NCI-H2171 treated with DMSO at 0.1 percent for 48 hours (cell line): ENCODE data around the gene DNMT3L.

Experiments
- DNase-seq: peaks from one replicate; lab custom pipeline; 2025; lab: John Stamatoyannopoulos, UW

Gene DNMT3L

GRCh38 chr21:44279354-44280260, 17.9 kb upstream of the DNMT3L start:
- peak; percentile 91 for DNase-seq

GRCh38 chr21:44275041-44275440, 13.3 kb upstream of the DNMT3L start:
- DNase-seq = peak; percentile 93

- DNase-seq = no peak
Observed at GRCh38 chr21:44273046-44273445, 11.3 kb upstream of the DNMT3L start.

GRCh38 chr21:44272284-44272858, 10.7 kb upstream of the DNMT3L start:
- DNase-seq = no peak

GRCh38 chr21:44271558-44272283, 10.0 kb upstream of the DNMT3L start:
- DNase-seq = no peak

- DNase-seq = no peak
Observed at GRCh38 chr21:44269090-44269489, 7.4 kb upstream of the DNMT3L start.

- no peak for DNase-seq
Observed at GRCh38 chr21:44267655-44268142, 6.0 kb upstream of the DNMT3L start.

GRCh38 chr21:44265734-44266270, 4.1 kb upstream of the DNMT3L start:
- DNase-seq = no peak

- peak; percentile 53 for DNase-seq
Observed at GRCh38 chr21:44263768-44264167, 2.1 kb upstream of the DNMT3L start.

- no peak for DNase-seq
Observed at GRCh38 chr21:44263221-44263760, 1.6 kb upstream of the DNMT3L start.

GRCh38 chr21:44262338-44263056, 800 bp upstream of the DNMT3L start:
- DNase-seq = no peak

- DNase-seq = no peak
Observed at GRCh38 chr21:44260791-44261631, 686 bp downstream of the DNMT3L start.

- DNase-seq = no peak
Observed at GRCh38 chr21:44260066-44260465, 1.6 kb downstream of the DNMT3L start.

- peak; percentile 75 for DNase-seq
Observed at GRCh38 chr21:44259082-44259705, 2.5 kb downstream of the DNMT3L start.

- DNase-seq = no peak
Observed at GRCh38 chr21:44258056-44258725, 3.5 kb downstream of the DNMT3L start.

- DNase-seq = no peak
Observed at GRCh38 chr21:44255511-44255981, 6.2 kb downstream of the DNMT3L start.

GRCh38 chr21:44253832-44254710, 7.6 kb downstream of the DNMT3L start:
- DNase-seq = no peak
